Endodermal cell (in vitro differentiated cells): ENCODE measurements around the gene NCKAP5. TPM values are rescaled to one million over a fixed set of nuclear protein-coding genes. Genes with fewer than 3 reads are reported as not detected.

ENCODE experiments used
- DNase-seq: peaks from one replicate; pipeline ENCODE4 v3.0.0-alpha.2; 2017
- H3K27ac ChIP-seq: 2 replicates; pipeline ENCODE4 v1.5.1; 2013; ENCODE audit warnings: mild to moderate bottlenecking, low read depth, low read length, moderate library complexity
- H3K27me3 ChIP-seq: 2 replicates; pipeline ENCODE4 v1.6.1; 2013; ENCODE audit warnings: mild to moderate bottlenecking, low read length, moderate library complexity; ENCODE audit not compliant: insufficient read depth, control insufficient read depth, poor library complexity, severe bottlenecking
- H3K36me3 ChIP-seq: 2 replicates; pipeline ENCODE4 v1.7.0; 2013; ENCODE audit warnings: mild to moderate bottlenecking, low read length, moderate library complexity; ENCODE audit not compliant: control insufficient read depth, insufficient read depth
- H3K4me1 ChIP-seq: one replicate; pipeline ENCODE4 v1.7.0; 2013; ENCODE audit warnings: low read length; ENCODE audit not compliant: control insufficient read depth, insufficient read depth
- H3K4me3 ChIP-seq: 2 replicates; pipeline ENCODE4 v1.5.1; 2013; ENCODE audit warnings: mild to moderate bottlenecking, low read length, moderate library complexity
- H3K9ac ChIP-seq: 2 replicates; pipeline ENCODE4 v1.6.1; 2013; ENCODE audit warnings: mild to moderate bottlenecking, low read length, moderate library complexity; ENCODE audit not compliant: poor library complexity, severe bottlenecking; ENCODE audit errors: extremely low read depth
- H3K9me3 ChIP-seq: 2 replicates; pipeline ENCODE4 v1.6.1; 2013; ENCODE audit warnings: mild to moderate bottlenecking, low read length, moderate library complexity; ENCODE audit not compliant: control insufficient read depth
- H3K27ac Mint-ChIP-seq: 2 replicates; pipeline ENCODE4 v1.8.0; 2020; ENCODE audit warnings: mixed read lengths
- H3K27me3 Mint-ChIP-seq: 2 replicates; pipeline ENCODE4 v1.8.0; 2021; ENCODE audit warnings: mild to moderate bottlenecking, mixed read lengths; ENCODE audit not compliant: insufficient read depth
- H3K36me3 Mint-ChIP-seq: 2 replicates; pipeline ENCODE4 v1.8.0; 2020; ENCODE audit warnings: low read depth, mixed read lengths
- H3K4me1 Mint-ChIP-seq: 2 replicates; pipeline ENCODE4 v1.8.0; 2020; ENCODE audit warnings: mixed read lengths
- H3K4me3 Mint-ChIP-seq: 2 replicates; pipeline ENCODE4 v1.8.0; 2020; ENCODE audit warnings: mild to moderate bottlenecking, moderate library complexity, mixed read lengths
- H3K9me3 Mint-ChIP-seq: 2 replicates; pipeline ENCODE4 v1.8.0; 2020; ENCODE audit warnings: mild to moderate bottlenecking, mixed read lengths
- CTCF ChIP-seq: fragments of 200-600 bp; sonication (generic); conservative IDR thresholded peaks from 2 replicates; pipeline ENCODE4 v1.5.0; 2021; ENCODE audit warnings: antibody characterized with exemption, mild to moderate bottlenecking
- WGBS, 2 experiments: methylation state at CpG; one replicate each; pipeline versions ENCODE4 v1.1.5 to v1.1.7; 2013; ENCODE audit warnings: missing lambda C conversion rate in 2 of 2, mixed read lengths in 1 of 2; ENCODE audit not compliant: insufficient coverage in 1 of 2, insufficient read length in 1 of 2; 5-methylcytosine and 5-hydroxymethylcytosine counted together
- total RNA-seq, 2 donors: library from RNA; stranded (reverse); fragmentation: NEBNext Ultra II Directional in 1 of 2; extraction: Animal tissue kit (Norgen Biotek cat#: 25700) in 1 of 2; gene quantifications; 2 replicates in 1 of 2; 3 replicates in 1 of 2; pipeline ENCODE4 v1.2.1, GENCODE V29; 2021

NCKAP5 gene
- total RNA-seq, 2 donors from 2014 or later, result 0.58 to 0.92 TPM

DNA sequence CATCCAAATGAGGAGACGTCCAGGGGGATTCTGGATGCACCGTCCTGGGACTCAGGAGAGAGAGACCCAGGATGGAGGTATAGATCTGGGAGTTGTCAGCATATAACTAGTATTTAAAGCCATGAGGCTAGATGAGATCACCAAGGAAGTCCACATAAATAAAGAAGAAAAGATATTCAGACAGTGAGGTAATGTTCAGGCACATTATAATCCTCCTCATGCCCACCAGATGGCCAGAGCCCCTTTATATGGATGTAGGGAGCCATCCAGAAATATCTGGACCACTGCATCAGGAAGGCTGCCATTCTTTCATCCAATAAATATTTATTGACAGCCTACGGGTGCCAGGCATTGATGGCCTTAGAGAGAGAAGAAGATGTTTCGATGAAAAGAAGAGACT, 21.2 kb upstream of the NCKAP5 start:
- Mint-ChIP-seq H3K9me3 (no peaks in the 10 kb centered on the region), H3K27me3 (peaks cover 37% of the 10 kb centered on the region), H3K4me3 (no peak overlapping the region), H3K27ac (no peak overlapping the region), H3K4me1 (no peaks in the 10 kb centered on the region), H3K36me3 (no peaks in the 10 kb centered on the region)
- 87 to 88% methylated on average over 3 to 4 of the region's 4 CpGs for WGBS, 2 experiments
- H3K9ac ChIP-seq, result no peak overlapping the region
- H3K27ac ChIP-seq, result no peak overlapping the region
- H3K36me3 ChIP-seq, result no peaks in the 10 kb centered on the region
- no peaks in the 10 kb centered on the region for H3K9me3 ChIP-seq
- no peaks in the 10 kb centered on the region for H3K4me1 ChIP-seq
- no peak overlapping the region for H3K4me3 ChIP-seq
- peaks cover 70% of the 10 kb centered on the region for H3K27me3 ChIP-seq
- no peak for TF ChIP-seq CTCF
- no peak for DNase-seq

DNA sequence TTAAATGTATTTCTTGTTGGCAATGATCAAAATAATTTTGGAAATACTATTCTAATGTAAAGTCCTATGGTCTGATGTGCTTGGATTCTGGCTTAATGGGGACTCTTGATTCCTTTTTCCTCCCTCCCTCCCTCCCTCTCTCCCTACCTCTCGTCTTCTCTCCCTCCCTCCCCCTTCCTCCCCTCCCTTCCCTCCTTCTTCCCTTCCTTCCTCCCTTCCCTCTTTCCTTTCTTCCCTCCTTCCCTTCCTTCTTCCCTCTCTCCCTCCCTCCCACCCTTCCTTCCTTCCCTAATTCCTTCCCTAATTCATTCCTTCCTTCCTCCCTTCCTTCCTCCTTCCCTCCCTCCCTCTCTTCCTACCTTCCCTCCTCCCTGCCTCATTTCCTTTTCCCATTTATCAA, 19.9 kb upstream of the NCKAP5 start:
- TF ChIP-seq CTCF, result no peak
- WGBS, 2 experiments, result 86% methylated on average over 1 of the region's 1 CpG; no CpG with 5 or more reads in 1 of the 2 experiments
- Mint-ChIP-seq H3K27me3 (peaks cover 31% of the 10 kb centered on the region), H3K27ac (no peak overlapping the region), H3K9me3 (no peaks in the 10 kb centered on the region), H3K4me3 (no peak overlapping the region), H3K36me3 (no peaks in the 10 kb centered on the region), H3K4me1 (no peaks in the 10 kb centered on the region)
- Histone ChIP-seq H3K4me1 (no peaks in the 10 kb centered on the region), H3K9ac (no peak overlapping the region), H3K4me3 (no peak overlapping the region), H3K27ac (no peak overlapping the region), H3K9me3 (no peaks in the 10 kb centered on the region), H3K36me3 (no peaks in the 10 kb centered on the region), H3K27me3 (peaks cover 59% of the 10 kb centered on the region)
- DNase-seq, result no peak

- Mint-ChIP-seq H3K36me3 (no peaks in the 10 kb centered on the region), H3K27ac (no peak overlapping the region), H3K27me3 (peaks cover 29% of the 10 kb centered on the region), H3K9me3 (no peaks in the 10 kb centered on the region), H3K4me1 (no peaks in the 10 kb centered on the region), H3K4me3 (no peak overlapping the region)
- Histone ChIP-seq H3K36me3 (no peaks in the 10 kb centered on the region), H3K9ac (no peak overlapping the region), H3K27ac (no peak overlapping the region), H3K4me3 (no peak overlapping the region), H3K9me3 (no peaks in the 10 kb centered on the region), H3K27me3 (peaks cover 47% of the 10 kb centered on the region), H3K4me1 (no peaks in the 10 kb centered on the region)
- 88 to 91% methylated on average over 5 to 6 of the region's 6 CpGs for WGBS, 2 experiments
- no peak for TF ChIP-seq CTCF
- no peak for DNase-seq
These were observed 18.7 kb upstream of the NCKAP5 start for GRCh38 chr2:133586978-133587377.
